Heart right ventricle (tissue), 16 donors: ENCODE data around the gene WASF2. TPM values are rescaled to one million over a fixed set of nuclear protein-coding genes. Genes with fewer than 3 reads are reported as not detected.

Experiments used
- ATAC-seq, 8 donors: fragments of 200-7000 bp; cut with Tn5 transposase; one replicate each; pipeline ENCODE4 v1.9.1; 2020; ENCODE audit warnings: mild to moderate bottlenecking in 8 of 8, moderate library complexity in 8 of 8, moderate number of reproducible peaks in 1 of 8
- DNase-seq, 2 donors: peaks; one replicate each; pipeline ENCODE4 v3.0.0-alpha.2; 2020
- H3K27ac ChIP-seq, 10 donors: fragments of 200-600 bp; sonication (generic) in 2 of 10; one replicate each; pipeline versions ENCODE4 v1.5.0 to v1.8.0; 2020 to 2022; ENCODE audit warnings: mild to moderate bottlenecking in 3 of 10
- H3K27me3 ChIP-seq, 7 donors: fragments of 200-600 bp; one replicate each; pipeline ENCODE4 v1.8.0; 2021 to 2022; ENCODE audit warnings: mild to moderate bottlenecking in 2 of 7
- H3K36me3 ChIP-seq, 9 donors: fragments of 200-600 bp; sonication (generic) in 1 of 9; one replicate each; pipeline versions ENCODE4 v1.5.0 to v1.8.0; 2020 to 2022; ENCODE audit warnings: mild to moderate bottlenecking in 2 of 9
- H3K4me1 ChIP-seq, 9 donors: fragments of 200-600 bp; sonication (generic) in 1 of 9; one replicate each; pipeline versions ENCODE4 v1.5.0 to v1.8.0; 2020 to 2022; ENCODE audit warnings: mild to moderate bottlenecking in 4 of 9
- H3K4me3 ChIP-seq, 10 donors: fragments of 200-600 bp; sonication (generic) in 2 of 10; one replicate each; pipeline versions ENCODE4 v1.5.0 to v1.8.0; 2020 to 2022; ENCODE audit warnings: mild to moderate bottlenecking in 7 of 10, moderate library complexity in 2 of 10
- H3K9me3 ChIP-seq, 11 donors: fragments of 200-600 bp in 10 of 11; sonication (generic) in 2 of 11; one replicate each; pipeline versions ENCODE4 v1.5.0 to v1.8.0; 2013 to 2022; ENCODE audit warnings: mild to moderate bottlenecking in 2 of 11, control low read depth in 1 of 11, moderate library complexity in 1 of 11
- CTCF ChIP-seq, 9 donors: fragments of 200-600 bp; sonication (generic) in 2 of 9; IDR thresholded peaks; one replicate each; pipeline versions ENCODE4 v1.5.0 to v1.8.0; 2021 to 2022; ENCODE audit warnings: antibody characterized with exemption in 9 of 9, mild to moderate bottlenecking in 5 of 9, moderate library complexity in 1 of 9
- WGBS, 2 donors: extraction: QIAGEN DNeasy Blood & Tissue Kit; methylation state at CpG; one replicate each; pipeline ENCODE4 v1.1.7; 2013; ENCODE audit warnings: inconsistent platforms in 1 of 2; 5-methylcytosine and 5-hydroxymethylcytosine counted together
- intact Hi-C, 10 donors: fragments of 100-400 bp; cut with DNase I; formaldehyde crosslinking; loops; one replicate each; pipeline versions ENCODE4 v1.11.1 to v1.14.2; 2022
- polyA plus RNA-seq, 2 donors: library from polyadenylated mRNA; stranded (reverse); fragments of 200-250 nt; gene quantifications; one replicate each; pipeline ENCODE4 v1.2.3, GENCODE V29; 2013
- total RNA-seq, 10 donors: library from RNA; stranded (reverse); fragmentation: NEBNext Ultra II Directional in 3 of 10; extraction: Animal tissue kit (Norgen Biotek cat#: 25700) in 3 of 10; gene quantifications; one replicate each; pipeline versions ENCODE4 v1.2.1 to v1.2.4, GENCODE V29; 2021 to 2023
- donor health status: Arrhythmogenic right ventricular cardiomyopathy.
- donor health status: ischemic (EF 13 %, LVEDD 7.1; RV severe dilation, severe dysfunction).
- donor health status: healthy with polysubstance abuse.
- donor health status: DM: no; HTN: yes; CAD: no.
- donor health status: DM: no; HTN: no; CAD: no.
- donor health status: ischemic (EF 25% LVEDD 6.9; RV normal size, moderate dysfunction).
- donor health status: ischemic (EF 25% LVEDD 5.7; RV mildly dilated, moderate dysfunction).
- donor health status: healthy.
- donor health status: DM: yes; HTN: yes; CAD: no.
- donor health status: Ischemic cardiomyopathy.
- donor health status: ischemic (EF 35%, LVEDD 5.7; RV mildly dilated, moderate dysfunction).
- donor health status: nonischemic (EF 11% LVEDD 7.7; RV severe dilation, severe dysfunction).
- donor health status: DM: yes; HTN: yes; CAD: no.
- donor health status: PGD.
- donor health status: ischemic (EF 29% LVEDD 5.4; RV normal size, mild dysfunction).
- donor health status: nonischemic (EF 23%, LVEDD 6.1; RV moderate dilation, normal function).

Gene WASF2
- total and polyA plus RNA-seq, 12 donors = 19.6 to 75.4 (median 50.5) TPM

- H3K9me3 ChIP-seq = no peaks in the 10 kb centered on the region
- ATAC-seq (peak in 7 of 8 donors; percentile 3 to 38 (median 25)), DNase-seq (peak; percentile 70 to 77)
- intact Hi-C loops = loop anchor here in 7 of 10 donors (1.0 to 10.0 kb wide), 9 partner anchors 63 to 351 kb away; partner anchors contain the start of genes AHDC1 (in 1 of the 7) and TMEM222 (in 1 of the 7)
- no peak overlapping the region for H3K4me3 ChIP-seq
- no peaks in the 10 kb centered on the region for H3K36me3 ChIP-seq
- H3K27me3 ChIP-seq = no peaks in the 10 kb centered on the region
- 8 to 13% methylated on average over 10 of the region's 10 CpGs for WGBS, 2 donors
- H3K27ac ChIP-seq = peak overlapping the region in 7 of 10 donors; percentile 17 to 68 (median 30)
- peaks cover 7 to 77% (median 50%) of the 10 kb centered on the region in 9 donors for H3K4me1 ChIP-seq
- TF ChIP-seq CTCF (IDR thresholded peaks at IDR 0.05) = peak; percentile 94 to 97 (median 95)
Measured at GRCh38 chr1:27395441-27396195, 94.3 kb downstream of the WASF2 start.

- Histone ChIP-seq H3K27me3 (no peaks in the 10 kb centered on the region), H3K36me3 (no peaks in the 10 kb centered on the region), H3K9me3 (no peaks in the 10 kb centered on the region), H3K4me1 (peaks cover 7 to 70% (median 47%) of the 10 kb centered on the region in 9 donors), H3K27ac (peak overlapping the region in 5 of 10 donors; percentile 8 to 51 (median 25)), H3K4me3 (no peak overlapping the region)
- 81 to 86% methylated on average over 1 of the region's 1 CpG for WGBS, 2 donors
- TF ChIP-seq CTCF (IDR thresholded peaks at IDR 0.05) = no peak
- ATAC-seq (no peak), DNase-seq (no peak)
- intact Hi-C loops = loop anchor here in 9 of 10 donors (2.0 to 10.0 kb wide), 11 partner anchors 38 to 350 kb away; partner anchors contain the start of genes AHDC1 (in 1 of the 9) and TMEM222 (in 1 of the 9)
Measured at GRCh38 chr1:27394925-27395324, 95.0 kb downstream of the WASF2 start.

GRCh38 chr1:27394282-27394658, 95.7 kb downstream of the WASF2 start:
- Histone ChIP-seq H3K9me3 (no peaks in the 10 kb centered on the region), H3K4me3 (no peak overlapping the region), H3K36me3 (no peaks in the 10 kb centered on the region), H3K4me1 (peaks cover 7 to 63% (median 43%) of the 10 kb centered on the region in 9 donors), H3K27ac (no peak overlapping the region), H3K27me3 (no peaks in the 10 kb centered on the region)
- WGBS, 2 donors = 97% methylated on average over 9 of the region's 9 CpGs
- intact Hi-C loops = loop anchor here in 9 of 10 donors (2.0 to 10.0 kb wide), 9 partner anchors 37 to 349 kb away; partner anchors contain the start of gene AHDC1 (in 1 of the 9)
- DNase-seq (no peak), ATAC-seq (no peak)
- TF ChIP-seq CTCF (IDR thresholded peaks at IDR 0.05) = no peak

DNA sequence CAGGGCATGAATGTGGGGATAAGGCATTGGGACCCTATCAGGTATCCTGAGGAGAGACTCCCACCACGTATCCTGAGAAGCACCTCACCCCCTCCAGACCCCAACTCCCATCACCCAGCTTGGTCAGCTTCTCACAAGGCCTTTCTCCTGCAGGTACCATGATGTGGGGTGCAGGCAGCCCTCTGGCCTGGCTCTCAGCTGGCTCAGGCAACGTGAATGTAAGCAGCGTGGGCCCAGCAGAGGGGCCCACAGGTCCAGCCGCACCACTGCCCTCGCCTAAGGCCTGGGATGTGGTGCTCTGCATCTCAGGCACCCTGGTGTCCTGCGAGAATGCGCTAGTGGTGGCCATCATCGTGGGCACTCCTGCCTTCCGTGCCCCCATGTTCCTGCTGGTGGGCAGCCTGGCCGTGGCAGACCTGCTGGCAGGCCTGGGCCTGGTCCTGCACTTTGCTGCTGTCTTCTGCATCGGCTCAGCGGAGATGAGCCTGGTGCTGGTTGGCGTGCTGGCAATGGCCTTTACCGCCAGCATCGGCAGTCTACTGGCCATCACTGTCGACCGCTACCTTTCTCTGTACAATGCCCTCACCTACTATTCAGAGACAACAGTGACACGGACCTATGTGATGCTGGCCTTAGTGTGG, 96.2 kb downstream of the WASF2 start:
- Histone ChIP-seq H3K4me3 (no peak overlapping the region), H3K27me3 (no peaks in the 10 kb centered on the region), H3K9me3 (no peaks in the 10 kb centered on the region), H3K27ac (no peak overlapping the region), H3K36me3 (no peaks in the 10 kb centered on the region), H3K4me1 (peaks cover 7 to 59% (median 38%) of the 10 kb centered on the region in 9 donors)
- intact Hi-C loops = loop anchor here in 9 of 10 donors (2.0 to 10.0 kb wide), 9 partner anchors 36 to 349 kb away; partner anchors contain the start of gene AHDC1 (in 1 of the 9)
- no peak for DNase-seq
- no peak for TF ChIP-seq CTCF (IDR thresholded peaks at IDR 0.05)
- no peak for ATAC-seq
- 95% methylated on average over 18 of the region's 18 CpGs for WGBS, 2 donors
